ENCODE results near the gene ZNF248.
A peak's percentile ranks its signal among the peaks of the same experiment; 100 is the strongest.
"Not testable (repeated sequence)": the region's sequence is repeated elsewhere in the genome, so short reads cannot be mapped to it uniquely, and the experiment has no call there.

ZNF248 gene

GRCh38 chr10:37857287-37858211 is at the start of gene ZNF248:
Gene ZNF248 (minus strand): TSS chr10:37857610. CDS start chr10:37856310, 1,300 bp downstream.
- DNase-seq (ENCODE audit: low spot score), result peak; percentile 91

DNA sequence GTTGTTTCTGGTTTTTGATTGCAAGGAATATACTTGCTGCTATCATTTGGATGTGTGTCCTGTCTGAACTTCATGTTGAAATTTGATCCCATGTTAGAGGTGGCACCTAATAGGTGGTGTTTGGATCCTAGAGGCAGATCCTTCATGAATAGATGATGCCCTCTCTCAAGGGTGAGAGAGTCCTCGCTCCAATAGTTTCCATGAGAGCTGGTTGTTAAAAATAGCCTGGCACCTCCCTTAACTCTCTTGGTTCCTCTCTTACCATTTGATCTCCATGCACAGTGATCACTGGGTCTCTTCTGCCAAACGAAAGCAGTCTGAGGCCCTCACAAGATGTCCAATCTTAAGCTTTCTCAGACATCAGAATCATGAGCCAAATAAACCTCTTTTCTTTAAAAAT is 49.0 kb upstream of the ZNF248 start:
- no peak for DNase-seq (ENCODE audit: low spot score)

- no peak for DNase-seq (ENCODE audit: low spot score)
Observed at GRCh38 chr10:37896436-37896835, 39.0 kb upstream of the ZNF248 start.

DNA sequence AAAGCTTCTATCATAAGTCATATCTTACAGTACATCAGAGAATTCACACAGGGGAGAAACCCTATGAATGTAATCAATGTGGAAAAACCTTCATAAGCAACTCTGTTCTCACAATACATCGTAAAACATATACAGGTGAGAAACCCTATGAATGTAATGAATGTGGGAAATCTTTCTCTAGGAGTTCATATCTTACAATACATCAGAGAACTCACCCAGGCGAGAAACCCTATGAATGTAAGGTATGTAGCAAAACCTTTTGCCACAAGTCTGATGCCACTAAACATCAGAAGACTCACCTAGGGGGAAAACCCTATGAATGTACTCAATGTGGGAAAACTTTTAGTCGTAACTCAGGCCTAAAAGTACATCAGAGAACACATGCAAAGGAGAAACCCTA is 38.3 kb upstream of the ZNF248 start:
- no peak for DNase-seq (ENCODE audit: low spot score)

DNA sequence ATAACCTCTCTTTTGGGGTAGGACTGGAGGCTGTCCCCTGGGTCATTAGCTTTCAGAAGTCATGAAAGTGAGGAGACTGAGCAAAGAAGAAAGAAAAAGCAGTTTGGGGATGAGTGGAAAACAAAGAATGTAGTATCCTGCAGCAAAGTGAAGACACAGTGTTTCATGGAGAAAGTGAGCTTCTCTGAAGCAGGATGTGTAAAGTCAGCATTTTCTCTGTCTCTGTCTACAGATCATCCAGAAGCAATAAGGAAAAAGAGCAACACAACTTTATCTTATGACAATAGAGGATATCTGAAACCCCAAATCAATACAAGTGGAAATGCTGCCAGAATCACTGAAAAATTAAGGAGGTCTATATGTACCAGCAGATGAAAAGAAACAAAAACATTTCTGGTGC is 28.4 kb upstream of the ZNF248 start:
- no peak for DNase-seq (ENCODE audit: low spot score)

GRCh38 chr10:37872955-37873354 is 15.5 kb upstream of the ZNF248 start:
- no peak for DNase-seq (ENCODE audit: low spot score)

DNA sequence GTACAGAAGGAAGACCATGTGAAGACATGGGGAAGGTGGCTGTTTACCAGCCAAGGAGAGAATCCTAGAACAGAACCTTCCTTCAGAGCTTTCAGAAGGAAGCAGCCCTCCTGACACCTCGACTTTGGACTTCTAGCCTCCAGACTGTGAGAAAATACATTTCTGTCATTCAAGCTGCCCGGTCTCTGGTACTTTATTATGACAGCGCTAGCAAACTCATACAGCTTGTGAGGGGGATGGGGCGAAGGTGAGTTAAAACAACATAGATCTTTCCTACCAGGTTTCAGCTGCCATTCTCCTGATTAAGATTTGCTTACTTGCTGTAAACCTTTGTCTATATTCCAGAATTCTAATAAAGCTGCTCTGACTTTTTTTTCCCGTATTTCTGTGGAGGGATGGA is 14.9 kb upstream of the ZNF248 start:
- DNase-seq (ENCODE audit: low spot score), result no peak

- no peak for DNase-seq (ENCODE audit: low spot score)
Observed at GRCh38 chr10:37871568-37872251, 14.3 kb upstream of the ZNF248 start.

DNA sequence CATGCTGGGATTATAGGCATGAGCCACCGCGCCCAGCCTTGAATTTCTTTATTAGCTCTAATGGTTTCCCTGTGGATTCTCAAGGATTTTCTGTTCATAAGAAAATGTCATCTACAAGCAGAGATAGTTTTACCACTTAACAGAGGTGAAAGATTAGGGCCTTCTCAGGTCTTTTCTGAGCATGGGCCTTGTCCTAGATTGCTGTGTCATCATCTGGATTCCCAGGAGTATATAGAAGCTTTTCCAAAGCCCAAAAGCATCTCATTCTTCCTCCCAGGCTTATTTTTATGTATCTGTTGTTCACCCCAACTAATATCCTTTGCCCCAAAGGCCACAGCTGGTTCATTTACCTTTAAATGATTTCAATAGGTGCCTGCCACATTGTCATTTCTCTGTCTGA is 13.7 kb upstream of the ZNF248 start:
- no peak for DNase-seq (ENCODE audit: low spot score)

DNA sequence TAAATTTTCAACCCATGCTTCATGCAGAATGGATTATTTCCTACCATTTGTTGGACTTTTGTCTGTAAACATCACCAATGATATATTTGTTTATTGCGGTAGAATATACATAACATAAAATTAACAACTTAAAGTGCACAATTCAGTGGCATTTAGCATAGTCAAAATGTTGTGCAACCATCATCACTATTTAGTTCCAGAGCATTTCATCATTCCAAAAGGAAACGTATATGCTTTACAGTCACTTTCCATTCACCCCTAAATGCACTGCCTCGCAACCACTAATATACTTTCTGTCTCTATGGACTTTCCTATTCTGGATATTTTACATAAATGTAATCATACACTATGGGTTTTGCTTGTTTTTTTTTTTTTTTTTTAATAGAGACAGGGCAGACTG is 11.4 kb upstream of the ZNF248 start:
- DNase-seq (ENCODE audit: low spot score), result no peak

- DNase-seq (ENCODE audit: low spot score), result no peak
Observed at GRCh38 chr10:37865957-37866803, 8.8 kb upstream of the ZNF248 start.

- DNase-seq (ENCODE audit: low spot score), result no peak
Observed at GRCh38 chr10:37865264-37865663, 7.9 kb upstream of the ZNF248 start.

GRCh38 chr10:37860494-37861190 is 3.2 kb upstream of the ZNF248 start:
- DNase-seq (ENCODE audit: low spot score), result peak; percentile 6

- DNase-seq (ENCODE audit: low spot score), result not testable (repeated sequence)
Observed at GRCh38 chr10:37859270-37859669, 1.9 kb upstream of the ZNF248 start.

DNA sequence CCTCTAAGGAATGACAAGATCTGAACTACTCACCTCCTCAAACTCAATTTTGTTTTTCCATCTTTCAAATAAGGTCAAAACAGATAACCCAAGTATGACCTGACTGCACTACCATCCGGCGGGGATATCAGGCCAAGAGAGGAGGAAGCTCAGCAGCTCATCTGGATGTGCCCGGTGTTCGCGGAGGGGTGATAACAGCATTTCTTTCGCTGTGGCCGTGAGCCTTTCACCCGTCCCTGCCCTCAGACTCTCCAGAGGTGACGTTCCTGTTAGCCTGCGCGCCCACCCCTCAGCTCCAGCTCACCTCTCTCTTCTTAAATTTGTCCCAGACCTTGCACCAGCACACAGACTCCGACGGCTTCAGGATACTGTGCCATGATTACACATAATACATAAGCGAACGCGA is 526 bp downstream of the ZNF248 start:
- peak; percentile 18 for DNase-seq (ENCODE audit: low spot score)

GRCh38 chr10:37855636-37856035 is 1.8 kb downstream of the ZNF248 start:
- DNase-seq (ENCODE audit: low spot score), result no peak

- no peak for DNase-seq (ENCODE audit: low spot score)
Observed at GRCh38 chr10:37854626-37855025, 2.8 kb downstream of the ZNF248 start.

DNA sequence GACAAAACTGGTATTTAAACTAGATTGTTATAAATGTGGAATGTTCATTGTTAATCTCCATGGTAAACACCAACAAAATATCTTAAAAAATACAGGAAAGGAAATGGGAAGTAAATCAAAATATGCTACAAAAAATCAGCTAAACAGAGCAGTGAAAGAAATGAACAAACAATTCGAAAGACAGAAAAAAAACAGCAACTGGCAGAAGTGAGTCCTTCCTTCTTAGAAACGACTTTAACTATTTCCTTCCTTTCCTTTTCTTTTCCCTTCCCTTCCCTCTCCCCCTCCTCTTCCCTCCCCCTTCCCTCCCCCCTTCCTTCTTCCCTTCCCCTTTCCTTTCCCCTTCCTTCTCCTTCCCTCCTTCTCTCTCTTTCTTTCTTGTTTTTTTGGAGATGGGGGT is 12.8 kb downstream of the ZNF248 start:
- DNase-seq (ENCODE audit: low spot score), result no peak

DNA sequence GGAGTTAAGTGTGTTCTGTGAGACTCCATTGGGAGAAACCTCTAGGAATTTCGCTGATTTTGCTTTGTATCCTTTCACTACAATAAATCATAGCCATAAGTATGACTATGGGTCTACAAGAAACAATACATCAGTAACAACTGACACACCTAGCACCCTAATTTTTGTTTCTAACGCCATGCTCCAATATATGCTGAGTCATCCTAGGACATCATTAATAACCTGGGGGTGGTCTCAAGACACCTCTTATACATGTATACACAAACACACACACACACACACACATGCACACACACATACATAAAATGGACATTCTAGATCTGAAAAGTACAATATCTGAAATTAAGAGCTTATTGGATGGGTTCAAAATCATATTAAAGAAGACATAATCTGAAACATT is 18.2 kb downstream of the ZNF248 start:
- no peak for DNase-seq (ENCODE audit: low spot score)

DNA sequence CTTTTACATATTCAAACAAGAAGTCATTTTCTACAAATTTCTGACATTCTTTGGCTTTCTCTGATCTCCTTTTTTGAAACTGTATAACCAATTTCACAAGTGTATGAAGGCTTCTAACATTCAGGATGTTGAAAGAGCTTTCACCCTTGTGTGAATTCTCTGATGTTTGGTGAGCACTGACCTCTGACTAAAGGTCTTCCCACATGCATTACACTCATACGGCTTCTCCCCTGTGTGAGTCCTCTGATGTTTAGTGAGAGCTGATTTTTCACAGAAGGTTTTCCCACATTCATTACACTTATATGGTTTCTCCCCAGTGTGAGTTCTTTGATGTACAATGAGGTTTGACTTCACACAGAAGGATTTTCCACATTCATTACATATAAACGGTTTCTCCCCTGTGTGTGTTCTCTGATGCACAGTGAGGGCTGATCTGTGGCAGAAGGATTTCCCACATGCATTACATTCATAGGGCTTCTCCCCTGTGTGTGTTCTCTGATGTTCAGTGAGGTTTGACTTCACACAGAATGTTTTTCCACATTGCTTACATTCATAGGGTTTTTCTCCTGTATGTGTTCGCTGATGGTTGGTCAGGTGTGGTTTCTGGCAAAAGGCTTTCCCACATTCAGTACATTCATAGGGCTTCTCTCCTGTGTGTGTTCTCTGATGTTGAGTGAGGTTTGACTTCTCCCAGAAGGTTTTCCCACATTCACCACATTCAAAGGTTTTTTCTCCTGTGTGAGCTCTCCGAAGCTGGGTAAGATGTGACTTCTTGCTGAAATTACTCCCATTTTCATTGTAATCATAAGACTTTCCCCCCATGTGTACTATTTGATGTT is 25.7 kb downstream of the ZNF248 start:
- DNase-seq (ENCODE audit: low spot score), result no peak

DNA sequence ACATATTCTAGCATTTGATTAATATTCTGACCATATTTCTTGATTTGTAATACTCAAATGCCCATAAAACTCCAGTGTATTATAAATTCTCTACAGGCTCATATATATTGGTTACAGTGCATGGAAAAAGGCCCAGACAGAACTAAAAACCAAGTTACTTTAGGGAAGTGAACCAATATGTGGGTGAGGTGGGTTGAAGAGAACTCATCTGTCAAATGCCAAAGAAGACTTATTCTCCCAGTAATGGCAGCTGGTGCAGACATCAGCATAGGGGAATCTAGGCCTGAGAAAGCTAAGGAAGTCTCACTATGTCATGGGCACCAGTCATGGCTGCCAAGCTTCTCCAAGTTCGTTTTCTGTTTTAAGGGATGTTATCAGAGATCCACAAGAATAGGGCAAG is 30.6 kb downstream of the ZNF248 start:
- DNase-seq (ENCODE audit: low spot score), result no peak

Data from HuH-7 (cell line).